Fibroblast of skin of right quadriceps (primary cell): ENCODE results near the gene PARD3.

Experiments used
- DNase-seq: peaks from one replicate; pipeline ENCODE4 v3.0.0-alpha.2; 2013

The PARD3 gene

DNA sequence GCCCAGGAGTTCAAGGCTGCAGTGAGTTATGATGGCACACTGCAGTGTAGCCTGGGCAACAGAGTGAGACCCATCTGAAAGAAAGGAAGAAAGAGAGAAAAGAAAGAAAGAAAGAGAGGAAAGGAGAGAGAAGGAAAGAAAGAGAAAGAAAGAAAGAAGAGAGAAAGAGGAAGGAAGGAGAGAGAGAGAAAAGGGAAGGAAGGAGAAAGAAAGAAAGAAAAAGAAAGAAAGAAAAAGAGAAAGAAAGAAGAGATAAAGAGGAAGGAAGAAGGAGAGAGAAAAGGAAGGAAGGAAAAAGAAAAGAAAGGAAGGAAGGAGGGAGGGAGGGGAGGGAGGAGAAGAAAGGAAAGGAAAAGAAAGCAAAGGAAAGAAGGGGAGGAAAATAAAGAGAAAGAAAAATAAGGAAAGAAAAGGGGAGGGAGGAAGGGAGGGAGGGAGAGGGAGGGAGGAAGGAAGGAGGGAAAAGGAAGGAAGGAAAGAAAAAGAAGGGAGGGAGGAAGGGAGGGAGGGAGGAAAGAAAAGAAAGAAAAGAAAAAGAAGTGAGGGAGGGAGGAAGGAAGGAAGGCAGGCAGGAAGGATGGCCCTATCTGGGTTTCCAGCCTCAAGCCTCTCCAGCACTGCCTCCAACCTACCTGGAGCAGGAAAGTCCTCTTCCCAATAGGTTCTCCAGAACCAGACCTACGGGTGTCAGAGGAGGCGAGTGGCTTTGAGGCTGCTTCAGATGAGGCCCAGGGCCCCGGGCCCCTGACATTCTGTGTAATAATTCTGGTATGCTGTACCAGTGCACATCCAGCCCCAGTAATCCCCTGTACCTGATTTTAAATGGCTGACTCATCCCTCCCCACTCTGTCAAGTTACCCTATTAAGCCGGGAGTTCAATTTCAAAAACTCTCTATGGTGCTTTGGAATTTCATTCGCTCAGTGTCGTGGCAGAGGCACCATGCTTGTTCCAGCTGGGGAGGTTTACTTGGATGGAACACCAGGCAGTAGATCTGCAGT is 6.8 kb upstream of the PARD3 start:
- peak; percentile 75 for DNase-seq

GRCh38 chr10:34817586-34817985 is 2.5 kb upstream of the PARD3 start:
- DNase-seq, result no peak

- DNase-seq, result no peak
Observed at GRCh38 chr10:34817054-34817453, 2.0 kb upstream of the PARD3 start.

DNA sequence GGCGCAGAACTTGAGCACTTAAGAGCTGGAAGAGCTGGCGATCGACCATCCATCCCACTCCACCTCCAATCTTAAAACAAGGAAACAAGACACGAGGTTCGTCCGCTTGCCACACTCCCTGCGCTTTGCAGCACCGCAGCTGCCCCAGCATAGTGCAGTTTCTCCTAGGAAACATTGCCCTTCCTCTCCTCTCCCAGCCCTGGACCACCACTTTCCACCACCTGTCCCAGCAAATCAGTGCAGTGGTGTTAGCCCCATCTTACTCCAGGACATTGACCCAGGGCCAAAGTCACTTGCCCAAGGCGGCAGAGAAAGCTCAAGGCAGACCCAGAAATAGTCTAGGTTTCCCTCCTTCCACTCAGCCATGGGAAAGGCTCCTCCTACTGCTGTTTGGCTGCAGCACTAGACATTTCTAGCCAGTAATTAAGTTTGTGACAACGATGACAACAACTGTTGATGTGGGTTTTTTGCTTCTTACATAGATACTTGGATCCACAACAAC is 1.5 kb upstream of the PARD3 start:
- peak; percentile 19 for DNase-seq

DNA sequence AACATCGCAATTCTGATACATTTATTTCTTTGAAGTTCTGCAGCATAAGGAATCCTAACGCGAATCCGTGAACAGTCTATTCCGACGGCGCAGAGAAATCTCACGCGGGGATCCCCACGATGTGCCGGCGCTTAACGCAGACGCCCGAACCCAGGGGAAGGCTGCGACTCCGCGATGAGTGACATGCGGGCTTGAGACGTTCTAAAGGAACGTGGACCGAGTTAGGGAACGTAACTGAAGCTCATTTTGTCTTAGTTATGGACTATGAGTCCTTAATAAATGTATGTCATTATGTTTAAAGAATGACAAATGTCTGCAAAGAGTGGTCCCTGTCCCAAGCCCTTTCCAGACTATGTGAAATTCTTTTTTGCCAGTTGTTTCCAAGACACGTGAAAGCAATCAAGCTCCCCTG is 995 bp upstream of the PARD3 start:
- no peak for DNase-seq

DNA sequence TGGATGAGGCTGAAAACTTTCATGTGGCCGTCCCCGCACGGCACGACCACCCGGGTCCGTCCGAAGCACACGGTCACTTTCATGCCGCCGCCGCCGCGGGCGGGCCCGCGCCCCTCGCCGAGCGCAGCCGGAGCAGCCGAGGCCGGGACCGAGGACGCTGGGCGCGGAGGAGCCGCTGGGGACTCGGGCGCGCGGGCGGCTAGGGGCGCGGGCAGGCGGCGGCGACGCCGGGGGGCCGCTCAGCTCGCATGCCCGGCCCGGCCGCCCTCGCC is 247 bp downstream of the PARD3 start:
- DNase-seq, result peak; percentile 5

DNA sequence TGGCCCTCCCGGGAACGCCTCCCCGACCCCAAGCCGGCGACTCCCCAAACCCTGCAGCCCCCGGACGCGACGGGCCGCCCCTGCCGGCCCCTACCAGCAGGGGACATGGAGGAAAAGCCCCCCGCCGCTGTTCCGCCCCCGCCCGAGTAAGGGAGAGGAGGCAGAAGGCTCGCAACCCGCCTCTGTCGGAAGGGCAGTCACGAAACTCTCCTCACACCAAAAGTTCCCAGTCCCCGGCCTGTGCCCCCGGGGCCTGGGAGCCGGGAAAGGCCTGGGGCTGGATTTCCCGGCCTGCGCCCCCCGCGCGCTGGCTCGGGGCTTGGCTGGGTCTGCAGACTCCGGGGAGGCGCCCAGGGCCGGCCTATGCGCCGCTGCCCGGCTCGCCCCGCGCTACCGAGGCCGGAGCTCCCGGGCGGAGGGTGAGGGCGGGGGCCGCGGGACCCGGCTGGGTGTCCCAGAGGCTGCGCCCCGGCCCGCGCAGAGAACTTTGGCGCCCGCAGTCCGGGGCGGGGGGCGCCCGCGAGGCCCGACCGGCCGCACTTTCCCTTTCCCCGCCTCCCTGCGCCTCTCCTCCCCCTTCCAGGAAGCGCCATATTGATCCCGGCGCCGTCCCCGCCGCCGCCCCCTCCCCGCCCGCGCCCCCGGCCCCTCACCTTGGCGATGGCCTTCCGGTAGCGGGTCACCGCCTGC is 728 bp downstream of the PARD3 start:
- peak; percentile 40 for DNase-seq

DNA sequence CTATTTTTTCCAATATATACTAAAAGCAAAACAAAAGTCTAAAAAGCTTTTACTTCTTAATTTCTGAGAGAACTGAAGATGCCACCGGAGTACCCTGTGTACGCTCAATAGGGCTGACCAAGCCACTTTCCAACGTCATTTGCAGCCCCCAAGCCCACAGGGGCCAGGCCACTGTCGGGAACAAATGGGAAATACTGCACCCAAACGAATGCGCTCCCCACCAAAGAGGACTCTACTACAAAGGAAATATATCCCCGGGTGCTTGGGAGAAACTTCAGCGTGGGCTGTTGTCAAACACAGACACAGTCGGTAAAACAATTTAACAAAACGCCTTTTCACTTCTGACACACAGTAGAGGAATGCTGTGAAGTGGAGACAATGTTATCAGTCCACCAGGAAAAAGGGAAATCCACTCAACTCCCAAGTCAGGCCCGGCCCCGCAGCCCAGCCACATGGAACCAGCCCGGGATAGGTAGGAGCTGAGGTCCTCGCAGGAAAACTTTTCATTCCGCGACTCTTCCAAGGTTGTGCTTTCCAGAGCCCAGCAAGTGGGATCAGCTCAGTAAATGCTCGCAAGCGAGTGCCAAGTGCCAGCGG is 1.4 kb downstream of the PARD3 start:
- DNase-seq, result peak; percentile 46

- no peak for DNase-seq
Observed at GRCh38 chr10:34812771-34813170, 2.3 kb downstream of the PARD3 start.

GRCh38 chr10:34811968-34812514 is 3.1 kb downstream of the PARD3 start:
- DNase-seq, result peak; percentile 46

DNA sequence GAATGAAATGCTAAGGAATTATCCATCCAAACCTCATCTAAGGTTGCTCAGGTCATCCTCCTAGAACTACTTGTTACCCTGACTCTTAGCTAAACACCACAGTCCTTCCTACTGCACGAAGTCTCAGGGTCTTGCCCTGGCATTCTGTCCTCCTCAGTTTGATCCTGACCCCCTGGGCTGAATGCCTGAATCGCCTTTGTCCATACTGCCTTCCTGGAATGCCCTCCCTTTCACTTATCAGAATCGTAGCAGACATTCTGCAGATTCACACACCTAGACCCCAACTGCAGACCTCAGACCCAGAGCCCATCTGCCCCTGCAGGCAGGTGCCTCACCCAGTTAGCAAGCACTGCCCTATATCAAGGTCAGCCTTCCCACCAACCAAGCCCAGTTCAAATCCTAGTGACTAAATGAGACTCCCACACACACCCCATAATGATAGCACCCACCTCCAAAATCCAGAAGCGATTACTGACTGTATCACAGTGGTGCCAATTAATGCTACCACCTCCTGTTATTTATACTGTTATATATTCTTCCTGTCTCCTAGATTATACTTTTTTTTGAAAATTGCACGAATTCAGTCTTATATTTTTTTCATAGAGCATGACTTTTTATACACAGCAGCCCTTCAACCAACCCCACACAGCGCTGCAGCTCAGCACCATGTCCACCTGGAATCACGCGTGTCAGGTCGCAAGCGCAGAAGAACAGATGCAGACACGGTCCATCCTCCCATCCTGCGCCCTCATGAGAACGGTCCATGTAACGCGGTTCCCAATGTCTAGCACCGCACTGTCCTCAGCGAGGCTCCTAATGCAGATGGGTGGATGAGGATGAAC is 3.7 kb downstream of the PARD3 start:
- DNase-seq, result no peak

DNA sequence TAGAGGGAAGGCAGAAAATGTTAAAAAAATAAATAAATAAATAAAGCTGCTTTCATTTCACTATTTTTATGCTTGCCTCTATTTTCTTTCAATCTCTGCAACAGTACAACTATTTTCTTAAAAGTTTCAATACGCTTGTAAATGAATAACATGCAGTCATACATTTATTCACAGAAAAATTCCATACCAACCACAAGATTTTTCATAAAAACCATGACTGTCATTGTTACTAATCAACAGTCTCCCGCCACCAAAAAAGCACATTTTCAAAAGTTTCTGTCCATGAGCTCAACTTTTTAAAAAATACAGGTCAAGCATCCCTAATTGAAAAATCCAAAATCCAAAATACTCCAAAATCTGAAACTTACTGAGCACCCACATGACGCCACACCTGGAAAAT is 5.3 kb downstream of the PARD3 start:
- peak; percentile 22 for DNase-seq

- peak; percentile 52 for DNase-seq
Observed at GRCh38 chr10:34808801-34809745, 6.0 kb downstream of the PARD3 start.

GRCh38 chr10:34808336-34808735 is 6.8 kb downstream of the PARD3 start:
- DNase-seq, result no peak

DNA sequence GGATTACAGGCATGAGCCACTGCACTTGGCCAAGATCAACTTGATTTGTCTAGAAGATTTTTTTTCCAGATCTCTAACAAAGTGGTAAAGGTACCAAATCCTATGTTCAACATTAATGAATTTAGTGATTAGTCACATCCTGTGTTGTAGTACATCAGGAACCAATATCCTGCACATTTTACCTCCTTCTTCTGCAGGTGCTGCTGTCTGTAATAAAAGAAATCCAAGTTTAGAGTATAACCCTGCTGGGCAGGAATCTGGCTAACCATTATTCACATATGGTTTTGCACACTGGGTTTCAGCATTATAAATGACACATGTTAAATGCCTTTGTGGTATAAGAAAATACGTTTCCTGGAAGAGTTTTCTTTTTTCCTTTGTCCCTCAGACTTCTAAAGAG is 10.8 kb downstream of the PARD3 start:
- DNase-seq, result peak; percentile 57

DNA sequence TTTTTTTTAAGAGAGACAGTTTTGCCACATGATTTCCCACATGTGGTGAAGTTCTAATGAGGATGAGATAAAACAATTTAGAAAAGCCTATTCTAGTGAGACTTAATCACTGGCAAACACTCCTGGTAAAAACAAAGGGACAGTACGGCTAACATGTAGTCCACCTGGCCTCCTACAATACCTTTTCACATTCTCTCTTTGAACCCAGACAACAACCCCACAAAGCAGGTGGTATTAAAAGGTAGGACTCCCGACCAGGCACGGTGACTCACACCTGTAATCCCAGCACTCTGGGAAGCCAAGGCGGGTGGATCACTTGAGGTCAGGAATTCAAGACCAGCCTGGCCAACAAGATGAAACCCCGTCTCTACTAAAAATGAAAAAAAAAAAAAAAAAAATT is 12.4 kb downstream of the PARD3 start:
- DNase-seq, result no peak

- no peak for DNase-seq
Observed at GRCh38 chr10:34801097-34801733, 13.9 kb downstream of the PARD3 start.

DNA sequence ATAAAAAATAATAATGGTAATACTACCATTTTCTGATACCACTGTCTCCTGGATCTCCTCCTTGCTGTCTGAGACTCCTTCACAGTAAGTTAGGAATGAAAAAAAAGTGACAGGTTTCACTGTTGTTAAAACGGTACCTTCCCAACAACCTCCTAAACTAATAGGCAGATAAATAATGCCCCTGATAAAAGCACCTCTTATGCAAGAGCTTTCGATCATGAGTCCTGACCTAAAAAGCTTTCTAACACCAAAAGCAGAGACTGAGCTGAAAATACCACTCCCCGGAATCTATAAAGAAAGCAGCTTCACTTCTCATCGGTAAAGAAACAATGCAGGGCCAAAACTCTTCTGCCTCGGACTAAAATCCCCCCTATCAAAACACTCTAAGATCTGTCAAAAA is 14.5 kb downstream of the PARD3 start:
- no peak for DNase-seq

DNA sequence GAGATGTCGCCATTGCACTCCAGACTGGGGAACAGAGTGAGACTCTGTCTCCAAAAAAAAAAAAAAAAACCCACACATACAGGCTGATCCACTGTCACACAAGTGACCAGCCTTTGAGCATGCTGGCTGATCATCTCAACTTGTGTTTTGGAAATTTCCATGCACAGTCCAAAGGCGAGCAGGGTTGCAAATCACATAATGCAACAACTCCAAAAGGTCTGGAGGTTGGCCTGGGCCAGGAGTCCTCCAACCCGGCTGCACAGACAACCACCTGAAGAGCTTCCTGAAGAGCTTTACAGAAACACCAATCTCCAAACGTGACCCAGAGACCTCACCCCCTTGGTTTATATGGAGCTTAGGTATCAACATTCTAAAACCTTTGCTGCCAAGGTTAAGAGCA is 16.4 kb downstream of the PARD3 start:
- DNase-seq, result no peak

DNA sequence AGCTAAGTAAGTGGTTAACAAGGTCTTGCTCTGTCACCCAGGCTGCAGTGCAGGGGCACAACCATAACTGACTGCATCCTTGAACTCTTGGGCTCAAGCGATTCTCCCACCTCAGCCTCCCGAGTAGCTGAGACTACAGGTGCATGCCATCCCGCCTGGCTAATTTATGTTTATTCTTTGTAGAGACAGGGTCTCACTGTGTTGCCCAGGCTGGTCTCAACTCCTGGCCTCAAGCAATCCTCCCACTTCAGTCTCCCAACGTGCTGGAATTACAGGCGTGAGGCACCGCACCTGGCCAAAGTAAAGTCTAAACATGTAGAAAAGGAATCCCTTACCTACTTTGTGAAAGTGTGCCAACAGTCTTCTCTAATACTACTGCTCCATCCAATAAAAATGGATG is 17.9 kb downstream of the PARD3 start:
- DNase-seq, result no peak

DNA sequence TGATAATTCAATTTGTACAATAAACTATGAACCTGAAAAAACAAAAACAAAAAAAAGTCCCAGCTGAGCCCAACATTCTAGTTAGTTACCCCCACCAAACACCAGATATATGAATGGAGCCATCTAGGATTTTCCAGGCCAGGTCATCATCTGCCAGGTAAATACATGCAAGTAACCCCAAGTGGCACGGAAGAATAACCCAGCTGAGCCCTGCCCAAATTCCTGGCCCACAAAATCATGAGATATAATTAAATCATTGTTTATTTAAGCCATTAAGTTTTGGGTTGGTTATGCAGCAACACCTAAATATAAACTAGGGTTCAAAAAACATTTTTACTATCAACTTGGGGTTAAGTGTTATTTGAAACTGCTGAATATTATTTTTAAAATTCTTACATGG is 19.0 kb downstream of the PARD3 start:
- no peak for DNase-seq
